ENCODE data around the gene FYCO1. TPM values are rescaled to one million over a fixed set of nuclear protein-coding genes. Genes with fewer than 3 reads are reported as not detected.
"Not testable (repeated sequence)": the region's sequence is repeated elsewhere in the genome, so short reads cannot be mapped to it uniquely, and the experiment has no call there.

The FYCO1 gene
- polyA plus RNA-seq (ENCODE audit: insufficient read length): 39.9 TPM

DNA sequence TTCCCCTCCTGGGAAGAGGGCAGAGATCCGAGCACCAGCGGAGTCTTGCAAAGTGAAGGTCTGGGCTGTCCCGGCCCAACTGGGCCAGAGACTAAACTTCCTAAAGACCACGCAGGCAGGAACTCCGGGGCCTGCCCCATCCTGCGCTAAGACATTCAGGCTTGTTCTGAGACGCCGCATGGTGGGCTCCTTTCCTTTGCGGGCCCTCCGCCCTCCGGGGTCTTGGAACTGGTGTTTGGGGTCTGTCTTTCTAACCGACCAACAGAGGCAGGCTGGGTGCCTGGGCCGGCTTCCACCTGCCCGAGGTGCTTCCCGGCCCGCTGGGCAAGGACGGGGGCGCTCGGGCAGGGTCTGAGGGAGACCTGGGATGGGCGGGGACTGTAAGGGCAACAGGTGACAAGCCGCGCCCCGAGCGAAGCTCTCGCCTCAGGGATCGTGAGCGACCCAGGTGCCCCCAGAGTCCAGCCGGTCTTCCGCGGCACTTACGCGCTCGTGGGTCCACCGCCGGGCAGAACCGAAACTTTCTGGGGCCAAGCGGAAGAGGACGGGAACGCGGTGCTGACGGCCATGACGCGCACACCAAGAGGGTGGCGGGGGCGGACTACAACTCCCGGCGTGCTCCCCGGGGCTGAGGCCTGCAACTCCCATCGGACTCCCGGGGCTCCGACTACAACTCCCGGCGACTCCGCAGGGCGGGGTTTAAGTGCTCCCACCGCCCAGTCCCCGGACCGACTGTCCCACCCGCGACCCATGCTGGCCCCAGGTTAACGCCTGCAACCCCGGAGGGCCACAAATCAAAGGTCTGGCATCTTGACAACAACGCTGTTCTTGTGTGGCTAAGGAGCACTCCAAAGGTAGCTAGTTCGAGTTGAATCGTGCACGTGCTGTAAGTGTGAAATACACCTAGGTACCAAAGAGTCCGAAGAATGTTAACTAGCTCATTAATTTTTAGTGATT lies at the start of gene FYCO1:
FYCO1 (minus strand) TSS at position 589 of the 957 bp plus-strand sequence. CDS start 10,914 bp downstream, outside the sequence.
- DNase-seq: peak; percentile 90

DNA sequence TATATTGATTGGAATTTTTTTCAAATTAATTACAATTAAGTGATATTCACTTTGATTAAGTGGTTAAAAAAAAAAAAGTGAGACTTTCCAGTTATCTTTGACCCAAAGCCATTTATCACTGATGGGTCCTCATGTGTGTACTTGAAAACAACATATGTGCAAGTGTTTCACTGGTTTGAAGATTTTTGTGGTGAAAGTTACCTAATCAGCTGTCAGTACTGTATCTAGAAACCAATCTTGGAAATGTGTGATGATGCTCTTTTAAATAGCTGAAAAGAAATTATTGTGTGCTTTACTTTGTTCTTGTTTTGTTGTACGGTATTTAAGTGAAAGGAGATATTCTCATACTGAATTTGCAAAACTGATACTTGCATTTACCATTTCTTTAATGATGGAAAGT lies 43.3 kb upstream of the FYCO1 start:
- no peak for DNase-seq

DNA sequence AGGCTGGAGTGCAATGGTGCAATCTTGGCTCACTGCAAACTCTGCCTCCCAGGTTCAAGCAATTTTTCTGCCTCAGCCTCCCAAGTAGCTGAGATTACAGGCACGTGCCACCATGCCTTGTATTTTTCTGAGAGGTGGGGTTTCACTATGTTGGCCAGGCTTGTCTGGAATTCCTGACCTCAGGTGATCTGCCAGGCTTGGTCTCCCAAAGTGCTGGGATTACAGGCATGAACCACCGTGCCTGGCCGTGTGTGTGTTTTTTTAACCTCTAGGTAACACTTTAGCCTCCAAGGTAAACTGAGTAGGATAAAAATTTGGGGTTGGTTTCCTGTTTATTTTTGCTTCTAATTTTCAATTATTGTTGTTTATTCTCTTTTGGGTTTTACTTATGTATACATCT lies 42.4 kb upstream of the FYCO1 start:
- DNase-seq: not testable (repeated sequence)

DNA sequence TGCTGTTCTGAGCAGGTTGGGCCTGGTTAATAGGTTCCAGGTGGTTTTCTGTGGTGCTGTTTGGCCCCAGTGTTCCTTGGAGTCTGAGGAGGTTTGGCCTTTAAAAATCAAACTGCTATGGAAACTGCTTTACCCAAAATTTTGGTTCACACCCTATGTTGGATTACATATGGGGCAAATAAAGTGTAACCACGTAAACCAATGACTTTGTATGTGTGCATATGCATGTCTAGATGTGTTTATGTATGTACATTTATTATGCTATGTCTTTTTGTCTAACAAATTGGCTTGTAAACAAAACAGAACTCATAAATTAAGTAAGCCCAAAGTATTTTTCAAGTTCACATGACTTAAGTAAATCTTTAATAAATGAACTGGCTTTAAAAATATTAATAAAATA lies 40.6 kb upstream of the FYCO1 start:
- no peak for DNase-seq

DNA sequence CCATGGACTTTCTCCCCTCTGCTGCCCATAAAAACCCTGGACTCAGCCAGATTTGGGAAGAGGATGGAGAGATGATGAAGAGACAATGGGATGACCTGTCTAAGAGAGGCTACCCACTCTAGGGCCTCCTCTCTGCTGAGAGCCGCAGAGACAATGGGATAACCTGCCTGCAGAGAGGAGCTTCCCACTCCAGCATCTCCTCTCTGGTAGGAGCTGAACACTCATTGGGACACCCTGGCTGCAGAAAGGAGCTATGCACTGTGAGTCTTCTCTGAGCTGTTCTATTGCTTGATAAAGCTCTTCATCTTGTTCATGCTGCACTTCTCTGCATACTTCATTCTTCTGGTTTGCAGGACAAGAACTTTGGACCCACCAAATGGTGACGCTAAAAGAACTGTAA lies 36.1 kb upstream of the FYCO1 start:
- DNase-seq: no peak

DNA sequence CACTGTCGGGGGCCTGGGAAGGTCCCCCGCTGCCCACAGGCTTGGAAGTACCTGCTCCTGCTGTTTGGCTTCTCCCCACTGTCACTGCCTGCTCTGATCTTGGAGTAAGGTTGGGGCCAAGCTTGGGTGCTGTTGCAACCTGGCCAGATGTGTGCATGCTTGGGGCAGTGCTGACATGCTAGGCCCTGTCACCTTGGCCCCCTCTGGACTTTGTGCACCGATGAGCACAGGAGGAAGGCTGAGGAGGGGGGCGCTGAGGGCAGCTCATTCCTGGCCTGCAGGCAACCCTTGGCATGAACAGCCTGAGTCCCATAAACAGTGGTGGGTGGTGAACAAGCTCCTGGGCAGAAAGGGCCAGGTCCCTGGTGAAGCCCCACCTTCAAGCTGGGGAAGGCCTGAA lies 35.6 kb upstream of the FYCO1 start:
- DNase-seq: no peak

DNA sequence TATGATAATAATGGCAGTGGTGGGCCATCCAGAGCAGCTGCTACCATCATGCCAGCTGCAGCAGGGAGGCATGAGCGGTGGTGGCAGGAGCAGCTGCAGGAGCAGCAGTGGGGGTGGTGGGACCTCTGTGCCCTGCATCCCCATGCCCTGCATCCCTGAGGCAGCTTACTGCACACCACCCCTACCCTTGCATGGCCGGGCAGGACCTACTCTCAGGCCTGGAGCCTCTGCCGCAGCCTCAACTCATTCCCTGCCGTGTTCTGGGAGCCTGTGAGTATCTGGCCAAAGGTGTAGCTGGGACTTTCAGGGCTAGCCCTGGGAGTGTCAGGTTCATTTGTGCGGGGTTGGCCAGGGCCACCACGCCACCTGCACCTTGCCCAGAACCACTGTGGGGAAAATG lies 35.0 kb upstream of the FYCO1 start:
- DNase-seq: no peak

DNA sequence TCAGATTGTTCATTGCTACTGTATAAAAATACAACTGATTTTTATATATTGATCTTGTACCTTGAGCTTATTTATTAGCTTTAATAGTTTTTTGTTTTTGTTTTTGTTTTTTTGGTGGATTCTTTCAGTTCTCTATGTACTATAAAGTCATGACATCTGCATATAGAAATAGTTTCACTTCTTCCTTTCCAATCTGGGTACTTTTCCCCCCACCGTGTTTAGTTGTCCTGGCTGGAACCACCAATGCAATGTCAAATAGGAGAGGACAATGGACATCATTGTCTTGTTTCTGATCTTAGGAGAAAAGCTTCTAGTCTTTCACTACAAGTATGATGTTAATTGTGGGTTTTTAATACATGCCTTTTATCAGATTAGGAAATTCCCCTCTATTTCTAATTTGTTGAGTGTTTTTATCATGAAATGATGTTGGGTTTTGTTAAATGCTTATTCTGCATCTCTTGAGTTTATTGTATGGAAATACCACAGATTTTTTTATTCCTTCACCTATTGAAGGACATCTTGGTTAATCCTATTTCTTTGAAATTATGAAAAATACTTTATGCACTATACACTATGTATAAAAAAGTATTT lies 34.4 kb upstream of the FYCO1 start:
- DNase-seq: no peak

DNA sequence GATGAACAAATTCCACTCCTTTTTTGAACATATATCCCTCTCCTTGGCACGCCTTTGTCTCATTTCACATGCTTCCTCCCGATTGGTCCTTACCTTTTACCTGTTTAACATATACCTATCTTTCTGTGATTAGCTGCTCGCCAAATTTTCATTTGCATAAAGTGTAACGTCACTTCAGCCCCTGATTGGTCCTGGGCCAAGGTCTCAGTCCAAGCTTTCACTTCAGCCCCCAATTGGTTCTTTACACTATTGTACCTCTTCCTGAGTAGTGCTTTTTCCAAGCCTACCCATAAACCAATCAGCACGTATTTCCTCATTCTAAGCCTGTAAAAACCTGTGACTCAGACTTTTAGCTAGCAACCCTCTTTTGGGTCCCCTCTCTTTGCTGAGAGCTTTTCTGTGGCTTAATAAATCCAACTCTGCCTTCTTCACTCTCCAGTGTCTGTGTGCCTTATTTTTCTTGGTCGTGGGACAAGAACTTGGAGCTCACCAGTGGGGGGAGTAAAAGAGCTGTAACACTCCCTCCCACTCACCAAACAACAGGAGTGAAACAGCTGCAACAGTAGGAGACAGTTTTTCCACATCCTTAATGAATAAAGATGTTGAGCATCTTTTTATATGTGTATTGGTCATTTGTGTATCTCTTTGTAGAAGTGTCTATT lies 32.2 kb upstream of the FYCO1 start:
- DNase-seq: no peak

DNA sequence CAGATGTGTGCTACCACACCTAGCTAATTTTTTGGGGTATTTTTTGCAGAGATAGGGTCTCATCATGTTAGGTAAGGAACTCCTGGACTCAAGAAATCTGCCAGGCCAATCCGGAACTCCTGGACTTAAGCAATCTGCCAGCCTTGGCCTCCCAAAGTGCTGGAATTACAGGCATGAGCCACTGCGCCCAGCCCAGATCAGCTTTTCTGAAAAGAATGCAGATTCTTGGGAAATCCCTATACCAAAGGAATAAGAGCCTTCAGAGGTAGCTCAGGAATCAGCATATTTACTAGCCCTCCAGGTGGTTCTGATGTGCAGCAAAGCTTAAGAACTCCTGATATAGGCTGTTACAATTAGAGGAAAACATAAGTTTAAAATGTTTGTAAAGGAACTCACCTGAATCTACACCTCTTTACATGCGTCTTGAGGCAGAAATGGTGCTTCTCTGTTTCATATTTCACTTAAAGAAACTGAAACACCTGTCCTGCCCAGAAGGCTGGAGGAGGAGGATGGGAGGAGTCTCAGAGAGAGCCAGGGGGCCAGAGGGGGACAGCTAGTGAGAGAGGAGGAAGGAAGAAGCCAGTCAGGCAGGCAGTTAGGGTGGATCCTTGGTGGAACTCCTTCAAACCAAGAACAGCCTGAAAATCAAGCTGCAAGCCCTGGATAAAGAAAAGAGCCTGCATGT lies 31.5 kb upstream of the FYCO1 start, which contains the start of gene XCR1:
XCR1 (minus strand) TSS at position 463 of the 685 bp plus-strand sequence. CDS start 5,536 bp downstream, outside the sequence.
- DNase-seq: no peak

DNA sequence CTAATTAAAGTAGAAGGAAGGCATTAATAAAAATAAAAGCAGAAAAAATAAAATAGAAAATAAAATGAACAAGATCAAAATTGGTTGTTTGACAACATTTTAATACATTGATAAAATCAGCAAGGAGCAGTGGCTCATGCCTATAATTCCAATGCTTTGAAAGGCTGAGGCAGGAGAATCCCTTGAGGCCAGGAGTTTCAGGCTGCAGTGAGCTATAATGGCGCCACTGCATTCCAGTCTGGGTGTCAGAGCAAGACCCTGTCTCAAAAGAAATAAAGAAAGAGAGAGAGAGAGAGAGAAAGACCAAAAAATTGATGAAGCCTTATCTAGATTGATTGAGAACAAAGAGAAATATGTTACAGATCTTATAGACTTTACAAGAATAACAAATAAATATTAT lies 29.5 kb upstream of the FYCO1 start:
- no peak for DNase-seq

DNA sequence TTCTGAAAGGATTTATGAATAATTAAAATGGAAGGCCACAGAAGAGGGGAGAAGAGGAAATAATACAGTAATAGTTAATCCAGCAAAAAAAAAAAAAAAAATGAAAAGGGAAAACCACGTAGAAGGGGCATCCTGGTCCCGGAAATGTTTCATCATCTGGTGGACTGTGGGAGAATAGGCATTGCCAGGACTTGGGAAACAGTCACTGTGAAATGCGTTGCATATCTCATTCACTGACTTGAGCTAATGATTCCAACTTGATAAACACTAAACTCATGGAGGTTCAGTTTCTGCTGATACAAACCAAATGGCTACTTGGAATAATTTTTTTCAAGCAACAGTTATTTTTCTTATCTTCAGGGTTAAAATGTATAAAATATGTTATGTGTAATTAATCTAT lies 28.5 kb upstream of the FYCO1 start:
- DNase-seq: no peak

DNA sequence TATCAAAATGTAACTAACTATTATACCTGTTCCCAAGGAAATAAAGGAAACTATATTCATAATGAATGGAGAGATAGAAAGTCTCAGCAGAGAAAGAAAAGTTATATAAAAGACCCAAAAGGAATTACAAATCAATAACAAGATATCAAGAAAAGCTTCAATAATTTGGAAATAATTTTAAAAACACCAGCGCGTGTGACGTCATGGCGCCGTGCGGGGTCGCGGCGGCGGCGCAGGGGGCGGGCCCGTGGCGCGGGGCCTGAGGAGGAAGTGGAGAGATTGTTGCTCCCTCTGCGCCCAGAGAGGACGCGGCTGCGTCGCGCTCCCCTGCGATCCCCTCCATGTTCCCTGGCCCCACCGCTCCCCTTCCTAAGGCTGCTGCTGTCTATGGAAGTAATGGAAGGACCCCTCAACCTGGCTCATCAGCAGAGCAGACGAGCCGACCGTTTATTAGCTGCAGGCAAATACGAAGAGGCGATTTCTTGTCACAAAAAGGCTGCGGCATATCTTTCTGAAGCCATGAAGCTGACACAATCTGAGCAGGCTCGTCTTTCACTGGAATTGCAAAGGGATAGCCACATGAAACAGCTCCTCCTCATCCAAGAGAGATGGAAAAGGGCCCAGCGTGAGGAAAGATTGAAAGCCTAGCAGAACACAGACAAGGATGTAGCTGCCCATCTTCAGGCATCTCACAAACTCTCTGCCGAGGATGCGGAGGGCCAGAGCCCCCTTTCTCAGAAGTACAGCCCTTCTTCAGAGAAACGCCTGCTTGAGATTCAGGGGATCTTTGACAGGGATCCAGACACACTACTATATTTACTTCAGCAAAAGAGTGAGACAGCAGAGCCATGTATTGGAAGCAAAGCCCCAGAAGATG lies 27.5 kb upstream of the FYCO1 start:
- no peak for DNase-seq

DNA sequence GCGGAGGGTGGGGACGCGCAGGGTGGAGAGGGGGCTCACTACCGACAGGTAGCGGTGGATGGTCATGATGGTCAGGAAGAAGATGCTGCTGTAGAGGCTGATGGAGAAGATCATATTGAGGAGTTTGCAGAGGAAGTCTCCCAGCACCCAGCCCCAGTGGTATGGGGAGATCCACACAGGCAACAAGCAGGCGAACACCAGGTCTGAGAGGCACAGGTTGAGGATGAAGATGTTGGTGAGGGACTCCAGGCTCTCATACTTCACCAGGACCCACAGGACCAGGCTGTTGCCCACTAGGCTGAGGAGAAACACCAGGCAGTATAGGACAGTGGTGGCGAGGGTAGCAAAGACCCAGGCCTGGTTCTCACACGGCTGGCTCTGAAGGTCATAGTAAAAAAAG lies 25.9 kb upstream of the FYCO1 start:
- no peak for DNase-seq

DNA sequence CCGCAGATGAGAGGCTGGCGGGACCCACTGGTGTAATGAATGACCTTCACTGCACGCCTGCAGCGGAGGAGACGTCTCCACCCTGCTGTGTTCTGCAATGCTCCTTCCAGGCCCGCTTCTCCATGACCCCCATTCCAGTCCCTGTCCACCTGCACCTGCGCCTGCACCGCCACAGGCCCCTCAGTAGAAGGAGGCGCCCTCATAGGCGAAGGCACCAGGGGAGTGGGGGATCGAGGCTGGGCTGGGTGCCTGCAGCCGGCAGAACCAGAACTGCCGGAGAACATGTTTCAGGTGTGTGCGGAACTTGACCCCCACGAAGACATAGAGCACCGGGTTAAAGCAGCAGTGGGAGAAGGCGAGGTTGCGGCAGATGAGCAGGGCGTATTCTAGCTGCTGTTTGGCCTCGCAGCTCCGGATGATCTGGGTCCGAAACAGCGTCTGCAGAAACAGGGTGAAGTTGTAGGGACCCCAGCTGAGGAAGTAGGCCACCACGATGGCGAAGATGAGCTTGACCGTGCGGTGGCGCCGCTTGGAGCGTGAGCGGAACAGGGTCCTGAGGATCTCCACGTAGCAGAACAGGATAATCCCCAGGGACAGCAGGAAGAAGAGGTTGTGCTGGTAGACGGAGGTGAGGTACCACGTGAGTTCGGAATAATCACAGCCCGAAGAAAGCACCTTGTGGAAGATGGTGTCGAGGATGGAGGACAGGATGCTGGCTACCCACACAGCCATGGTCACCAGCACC lies 25.3 kb upstream of the FYCO1 start:
- DNase-seq: no peak

DNA sequence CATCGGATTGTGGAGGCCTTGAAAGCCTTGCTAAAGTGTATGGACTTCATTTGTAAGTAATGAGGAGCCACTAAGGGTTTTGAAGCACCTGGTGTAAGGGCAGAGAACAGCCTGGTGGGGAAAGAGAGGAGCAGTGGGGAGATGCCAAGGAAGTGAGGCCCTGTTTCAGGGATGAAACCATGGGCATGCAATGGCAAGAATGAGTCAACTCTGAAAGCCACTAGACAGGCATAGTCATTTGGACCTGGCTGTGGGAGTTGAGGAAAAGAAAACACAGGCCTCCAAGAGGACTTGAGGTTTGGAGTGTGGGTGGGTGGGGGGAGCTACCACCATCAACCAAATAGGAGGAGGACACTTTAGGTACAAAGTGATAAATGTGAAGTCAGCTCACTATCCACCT lies 24.1 kb upstream of the FYCO1 start:
- DNase-seq: no peak

DNA sequence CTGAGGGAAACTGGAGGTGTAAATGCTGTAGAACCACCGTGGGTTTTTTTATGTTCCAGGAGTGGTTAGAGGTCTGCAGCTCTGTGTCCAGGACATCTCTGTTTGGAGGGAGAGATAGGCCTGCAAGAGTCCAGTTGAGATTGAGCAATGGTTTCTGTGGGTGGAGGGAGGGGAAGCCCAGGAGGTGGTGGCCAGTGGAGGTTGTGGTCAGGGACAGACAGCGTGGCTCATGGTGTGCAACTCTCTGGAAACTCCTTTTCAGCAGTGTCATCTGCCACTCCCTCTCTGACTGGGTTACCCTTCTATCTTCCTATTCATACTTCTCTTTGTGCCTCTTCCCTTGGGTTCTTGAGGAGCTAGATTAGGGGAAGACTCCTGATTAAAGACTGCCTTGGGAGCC lies 22.1 kb upstream of the FYCO1 start:
- DNase-seq: no peak

DNA sequence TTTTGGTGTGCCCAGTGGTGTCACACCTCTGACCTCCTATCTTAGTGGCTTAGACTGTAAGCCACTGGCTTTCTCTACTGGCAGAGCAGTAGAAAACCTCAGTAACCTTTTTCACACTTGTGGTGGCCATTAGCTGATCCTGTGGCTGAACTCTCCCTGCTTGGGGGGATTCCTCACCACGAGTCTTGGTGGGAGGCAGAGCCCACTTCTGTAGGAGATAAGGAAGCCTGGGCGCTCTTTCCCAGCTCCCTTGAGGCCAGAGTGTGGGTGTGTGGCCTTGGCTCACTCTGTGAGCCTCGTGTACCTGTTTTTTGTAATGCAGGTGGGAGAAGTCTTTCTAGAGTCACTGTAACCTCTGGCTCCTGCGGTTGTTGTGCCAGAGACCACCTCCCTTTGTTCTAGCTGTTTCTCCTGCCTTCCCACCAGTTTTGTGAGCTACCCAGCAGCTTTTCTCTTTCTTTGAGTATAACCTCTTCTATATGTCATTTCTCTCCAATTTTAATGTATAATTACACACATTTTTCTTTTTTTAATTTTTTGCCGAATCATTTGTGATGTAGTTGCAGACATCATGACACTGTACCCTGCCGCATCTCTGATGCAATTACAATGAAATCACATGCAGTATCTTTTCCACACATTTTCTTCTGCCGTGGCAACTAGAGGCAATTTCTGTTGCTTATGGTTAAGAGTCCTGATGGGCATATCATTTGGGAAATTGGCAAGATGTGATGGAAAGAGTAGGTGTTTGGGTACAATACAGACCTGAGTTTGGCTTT lies 17.9 kb upstream of the FYCO1 start:
- no peak for DNase-seq

DNA sequence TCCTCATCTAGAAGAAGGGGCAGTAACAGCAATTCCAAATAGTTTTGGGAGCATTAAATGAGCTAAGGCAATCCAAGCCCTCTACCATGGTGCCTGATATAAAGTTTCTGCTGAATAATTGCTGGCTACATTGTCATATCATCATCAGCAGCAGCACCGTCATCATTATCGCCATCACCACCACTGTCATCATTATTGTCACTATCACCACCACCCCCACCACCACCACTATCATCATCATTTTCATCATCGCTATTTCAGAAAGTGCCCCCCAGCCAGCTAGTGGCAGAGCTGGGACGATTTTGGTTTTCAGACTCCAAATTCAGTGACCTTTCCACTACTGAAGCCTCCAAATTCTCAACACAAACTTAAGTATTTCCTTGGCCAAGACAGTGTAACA lies 16.6 kb upstream of the FYCO1 start:
- DNase-seq: no peak

DNA sequence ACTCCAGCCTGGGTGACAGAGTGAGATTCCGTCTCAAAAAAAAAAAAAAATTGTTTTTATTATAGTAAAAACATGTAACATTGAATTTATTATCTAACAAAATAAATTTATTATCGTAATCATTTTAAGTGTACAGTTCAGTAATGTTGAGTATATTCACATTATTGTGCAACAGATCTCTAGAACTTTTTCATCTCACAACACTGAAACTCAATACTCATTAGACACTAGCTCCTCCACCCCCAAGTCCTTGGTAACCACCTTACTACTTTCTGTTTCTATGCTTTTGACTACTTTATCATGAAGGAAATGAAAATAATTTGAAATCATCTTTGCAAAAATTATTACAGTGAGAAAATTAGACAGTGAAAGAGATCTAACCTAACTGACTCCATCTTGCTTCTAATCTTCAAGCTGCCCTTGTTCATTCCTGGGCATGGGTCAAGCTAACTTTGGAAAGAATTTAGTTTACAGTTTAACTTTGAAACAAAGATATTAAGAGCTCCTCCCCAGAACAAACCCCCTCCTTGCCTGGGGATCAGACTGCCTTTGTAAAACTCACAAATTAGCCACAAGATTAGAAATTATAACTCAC lies 15.0 kb upstream of the FYCO1 start:
- DNase-seq: no peak
